SU-DHL-6 (cell line): ENCODE data around the gene TMED3.

Experiments used
- H2AFZ ChIP-seq: fragments of 200-600 bp; sonication (generic); 2 replicates; pipeline ENCODE4 v1.6.1; 2014; ENCODE audit warnings: low read depth, mild to moderate bottlenecking, moderate library complexity, mixed read lengths, antibody characterized with exemption, low read length; ENCODE audit not compliant: severe bottlenecking
- H3F3A ChIP-seq: fragments of 200-600 bp; shearing (Covaris generic); 2 replicates; pipeline ENCODE4 v1.6.0; 2016; ENCODE audit warnings: antibody characterized with exemption, mild to moderate bottlenecking; ENCODE audit not compliant: insufficient read depth
- H3K27ac ChIP-seq: fragments of 200-600 bp; sonication (generic); 2 replicates; pipeline ENCODE4 v1.5.1; 2016; ENCODE audit warnings: low read depth, mild to moderate bottlenecking, low read length, moderate library complexity, mixed read lengths
- H3K27me3 ChIP-seq: fragments of 200-600 bp; sonication (generic), shearing (Covaris generic); 2 replicates; pipeline ENCODE4 v1.6.0; 2014; ENCODE audit warnings: mild to moderate bottlenecking, low read length
- H3K36me3 ChIP-seq: fragments of 200-600 bp; sonication (generic); 2 replicates; pipeline ENCODE4 v1.6.1; 2014; ENCODE audit warnings: mild to moderate bottlenecking, low read length, mixed read lengths
- H3K4me2 ChIP-seq: fragments of 300-600, 200-600 bp; shearing (Covaris generic), sonication (generic); 2 replicates; pipeline ENCODE4 v1.6.0; 2014; ENCODE audit warnings: low read length, low read depth, mild to moderate bottlenecking; ENCODE audit not compliant: poor library complexity, severe bottlenecking
- H3K4me3 ChIP-seq: fragments of 200-600 bp; sonication (generic); 2 replicates; pipeline ENCODE4 v1.5.1; 2014; ENCODE audit warnings: antibody characterized with exemption, low read length, mild to moderate bottlenecking, mixed read lengths; ENCODE audit not compliant: insufficient read depth, poor library complexity, severe bottlenecking
- H3K79me2 ChIP-seq: fragments of 200-600 bp; sonication (generic); 2 replicates; pipeline ENCODE4 v1.6.1; 2014; ENCODE audit warnings: mild to moderate bottlenecking, low read length, moderate library complexity; ENCODE audit not compliant: insufficient read depth
- H3K9ac ChIP-seq: fragments of 200-600 bp; sonication (generic); 2 replicates; pipeline ENCODE4 v1.7.0; 2014; ENCODE audit warnings: mild to moderate bottlenecking, low read length
- H3K9me2 ChIP-seq: fragments of 200-600 bp; sonication (generic); replicated peaks from 2 replicates; pipeline ENCODE4 v1.6.1; 2014; ENCODE audit warnings: low read length; ENCODE audit not compliant: insufficient read depth
- H3K9me3 ChIP-seq: fragments of 200-600 bp; sonication (generic); 2 replicates; pipeline ENCODE4 v1.6.1; 2014; ENCODE audit warnings: low read length, mixed read lengths; ENCODE audit not compliant: insufficient read depth
- H4K20me1 ChIP-seq: fragments of 200-600 bp; sonication (generic); 2 replicates; pipeline ENCODE4 v1.6.1; 2014; ENCODE audit warnings: low read depth, mild to moderate bottlenecking, antibody characterized with exemption, low read length, moderate library complexity, mixed read lengths
- CTCF ChIP-seq: fragments of 200-600 bp; sonication (generic); IDR thresholded peaks from one replicate; pipeline ENCODE4 v1.5.1; 2017; ENCODE audit warnings: antibody characterized with exemption, mild to moderate bottlenecking, low read length, moderate library complexity; ENCODE audit not compliant: insufficient read depth, poor library complexity, severe bottlenecking
- EZH2phosphoT487 ChIP-seq: fragments of 200-600 bp; sonication (generic), shearing (Covaris generic); conservative IDR thresholded peaks from 2 replicates; pipeline ENCODE4 v1.6.1; 2018; ENCODE audit warnings: mild to moderate bottlenecking, antibody characterized with exemption, low read length, moderate library complexity, mixed read lengths

Gene TMED3

GRCh38 chr15:79290642-79291275 is 20.2 kb upstream of the TMED3 start:
- Histone ChIP-seq H3K4me2 (no peak overlapping the region), H3K27me3 (no peaks in the 10 kb centered on the region), H3K27ac (no peak overlapping the region), H3K4me3 (no peak overlapping the region), H3K36me3 (no peaks in the 10 kb centered on the region), H3K9me2 (no peaks in the 10 kb centered on the region), H4K20me1 (no peaks in the 10 kb centered on the region), H3F3A (no peaks in the 10 kb centered on the region), H3K79me2 (no peaks in the 10 kb centered on the region), H3K9me3 (no peaks in the 10 kb centered on the region), H2AFZ (no peak overlapping the region), H3K9ac (no peak overlapping the region)
- no peak for TF ChIP-seq CTCF
- no peak for TF ChIP-seq EZH2phosphoT487

GRCh38 chr15:79292011-79292410 is 18.9 kb upstream of the TMED3 start:
- TF ChIP-seq EZH2phosphoT487 (no peak), CTCF (no peak)
- no peak overlapping the region for H3K27ac ChIP-seq
- no peak overlapping the region for H2AFZ ChIP-seq
- no peaks in the 10 kb centered on the region for H3K9me2 ChIP-seq
- no peak overlapping the region for H3K4me2 ChIP-seq
- H3K79me2 ChIP-seq: no peaks in the 10 kb centered on the region
- no peak overlapping the region for H3K9ac ChIP-seq
- no peaks in the 10 kb centered on the region for H3K36me3 ChIP-seq
- no peak overlapping the region for H3K4me3 ChIP-seq
- H4K20me1 ChIP-seq: no peaks in the 10 kb centered on the region
- no peaks in the 10 kb centered on the region for H3K9me3 ChIP-seq
- H3F3A ChIP-seq: no peaks in the 10 kb centered on the region
- no peaks in the 10 kb centered on the region for H3K27me3 ChIP-seq

DNA sequence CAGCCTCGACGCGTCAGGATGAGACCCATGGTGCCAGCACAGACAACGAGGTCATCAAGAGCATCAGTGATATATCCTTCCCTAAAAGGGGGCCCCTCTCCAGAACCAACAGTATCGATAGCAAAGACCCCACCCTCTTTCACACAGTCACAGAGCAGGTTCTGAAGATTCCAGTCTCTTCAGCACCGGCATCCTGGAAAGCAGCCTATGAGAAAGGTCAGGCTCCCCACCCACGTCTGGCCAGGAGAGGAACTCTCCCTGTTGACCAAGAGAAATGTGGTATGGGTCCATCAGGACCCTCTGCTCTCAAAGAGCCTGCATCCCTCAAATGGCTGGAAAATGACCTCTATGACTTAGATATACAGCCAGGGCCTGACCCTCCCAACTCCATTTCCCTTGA is 16.8 kb upstream of the TMED3 start:
- H3K9me2 ChIP-seq: no peaks in the 10 kb centered on the region
- H3K27me3 ChIP-seq: no peaks in the 10 kb centered on the region
- no peaks in the 10 kb centered on the region for H3K79me2 ChIP-seq
- H4K20me1 ChIP-seq: no peaks in the 10 kb centered on the region
- no peaks in the 10 kb centered on the region for H3K36me3 ChIP-seq
- H3K27ac ChIP-seq: no peak overlapping the region
- H3K4me2 ChIP-seq: no peak overlapping the region
- no peak overlapping the region for H2AFZ ChIP-seq
- TF ChIP-seq EZH2phosphoT487 (no peak), CTCF (no peak)
- no peak overlapping the region for H3K9ac ChIP-seq
- H3K4me3 ChIP-seq: no peak overlapping the region
- H3F3A ChIP-seq: no peaks in the 10 kb centered on the region
- H3K9me3 ChIP-seq: no peaks in the 10 kb centered on the region
